Type B pancreatic cell (in vitro differentiated cells): ENCODE results near the gene ABAT. TPM values are rescaled to one million over a fixed set of nuclear protein-coding genes. Genes with fewer than 3 reads are reported as not detected.

Experiments
- DNase-seq: peaks from one replicate; pipeline ENCODE4 v3.0.0; 2021; ENCODE audit warnings: mixed read lengths; ENCODE audit not compliant: unreplicated experiment; ENCODE audit errors: extremely low spot score
- H3K27ac Mint-ChIP-seq: 2 replicates; pipeline ENCODE4 v1.8.0; 2021; ENCODE audit warnings: mild to moderate bottlenecking, mixed read lengths
- H3K27me3 Mint-ChIP-seq: 2 replicates; pipeline ENCODE4 v1.8.0; 2021; ENCODE audit warnings: mixed read lengths
- H3K36me3 Mint-ChIP-seq: 2 replicates; pipeline ENCODE4 v1.8.0; 2021; ENCODE audit warnings: mixed read lengths
- H3K4me1 Mint-ChIP-seq: one replicate; pipeline ENCODE4 v1.8.0; 2021; ENCODE audit warnings: mixed read lengths; ENCODE audit not compliant: unreplicated experiment
- H3K4me3 Mint-ChIP-seq: 2 replicates; pipeline ENCODE4 v1.8.0; 2021; ENCODE audit warnings: mild to moderate bottlenecking, mixed read lengths
- H3K9me3 Mint-ChIP-seq: 2 replicates; pipeline ENCODE4 v1.8.0; 2021; ENCODE audit warnings: mixed read lengths
- long read RNA-seq: library from polyadenylated mRNA; unstranded; transcript quantifications from one replicate; pipeline ENCODE4 v2.0.0, GENCODE V29; 2020
- total RNA-seq: library from RNA; stranded (reverse); gene quantifications from 2 replicates; pipeline ENCODE4 v1.2.1, GENCODE V29; 2021; ENCODE audit warnings: low replicate concordance
- TF ChIP-seq, protein P1 (sequence below): fragments of 200-600 bp; sonication (generic); conservative IDR thresholded peaks from 2 replicates; pipeline ENCODE4 v1.5.0; 2021; ENCODE audit warnings: antibody characterized with exemption, mild to moderate bottlenecking

The ABAT gene
- total RNA-seq, result 21.1 and 32.1 TPM in 2 replicates
- long read RNA-seq, full-length matches to known transcripts, result 17 of 35 reads
- long read RNA-seq, partial matches to known transcripts, result 1 of 35 reads
- long read RNA-seq, other reads (novel, unspliced or antisense), result 17 of 35 reads

GRCh38 chr16:8674413-8675022 lies at the start of gene ABAT:
Gene ABAT, plus strand, starts transcription at chr16:8674617. Its CDS starts 61,123 bp downstream, at chr16:8735740.
- TF ChIP-seq, protein P1, sequence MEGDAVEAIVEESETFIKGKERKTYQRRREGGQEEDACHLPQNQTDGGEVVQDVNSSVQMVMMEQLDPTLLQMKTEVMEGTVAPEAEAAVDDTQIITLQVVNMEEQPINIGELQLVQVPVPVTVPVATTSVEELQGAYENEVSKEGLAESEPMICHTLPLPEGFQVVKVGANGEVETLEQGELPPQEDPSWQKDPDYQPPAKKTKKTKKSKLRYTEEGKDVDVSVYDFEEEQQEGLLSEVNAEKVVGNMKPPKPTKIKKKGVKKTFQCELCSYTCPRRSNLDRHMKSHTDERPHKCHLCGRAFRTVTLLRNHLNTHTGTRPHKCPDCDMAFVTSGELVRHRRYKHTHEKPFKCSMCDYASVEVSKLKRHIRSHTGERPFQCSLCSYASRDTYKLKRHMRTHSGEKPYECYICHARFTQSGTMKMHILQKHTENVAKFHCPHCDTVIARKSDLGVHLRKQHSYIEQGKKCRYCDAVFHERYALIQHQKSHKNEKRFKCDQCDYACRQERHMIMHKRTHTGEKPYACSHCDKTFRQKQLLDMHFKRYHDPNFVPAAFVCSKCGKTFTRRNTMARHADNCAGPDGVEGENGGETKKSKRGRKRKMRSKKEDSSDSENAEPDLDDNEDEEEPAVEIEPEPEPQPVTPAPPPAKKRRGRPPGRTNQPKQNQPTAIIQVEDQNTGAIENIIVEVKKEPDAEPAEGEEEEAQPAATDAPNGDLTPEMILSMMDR, result no peak
- no peaks in the 10 kb centered on the region for H3K27me3 Mint-ChIP-seq
- H3K4me3 Mint-ChIP-seq, result peak within 1 kb of the TSS; percentile 86
- peaks cover 11% of the 10 kb centered on the region for H3K4me1 Mint-ChIP-seq
- H3K27ac Mint-ChIP-seq, result peak within 1 kb of the TSS; percentile 79
- peak; percentile 90 for DNase-seq
- H3K9me3 Mint-ChIP-seq, result peaks cover 5% of the 10 kb centered on the region
- peaks cover 6% of the 10 kb centered on the region for H3K36me3 Mint-ChIP-seq

DNA sequence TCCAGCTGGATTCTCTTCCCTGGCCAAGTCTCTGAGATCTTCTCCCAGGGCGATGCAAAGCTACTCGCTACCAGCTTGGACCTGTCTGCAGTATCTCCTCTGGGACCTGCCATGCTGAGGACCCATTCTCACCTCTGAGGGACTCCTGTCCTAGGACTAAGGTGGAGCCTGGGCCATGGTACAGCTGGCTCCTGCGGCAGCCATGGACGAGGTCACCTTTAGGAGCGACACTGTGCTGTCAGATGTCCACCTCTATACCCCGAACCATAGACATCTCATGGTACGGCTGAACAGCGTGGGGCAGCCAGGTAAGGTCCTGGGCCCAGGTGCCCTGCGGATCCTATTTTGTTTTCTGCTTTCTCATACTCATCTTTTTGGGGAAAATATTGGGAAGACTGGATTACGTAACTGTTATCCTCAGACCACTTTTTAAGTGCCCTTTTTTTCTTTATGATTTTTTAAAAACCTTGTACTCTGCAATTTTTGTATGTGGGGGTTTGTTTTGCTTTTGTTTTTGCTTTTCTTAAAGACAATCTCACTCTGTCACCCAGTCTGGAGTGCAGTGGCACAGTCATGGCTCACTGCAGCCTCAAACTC lies 48.8 kb upstream of the ABAT start:
- H3K27ac Mint-ChIP-seq, result no peak overlapping the region
- DNase-seq, result no peak
- TF ChIP-seq, protein P1, result no peak
- peaks cover 26% of the 10 kb centered on the region for H3K36me3 Mint-ChIP-seq
- peaks cover 9% of the 10 kb centered on the region for H3K4me1 Mint-ChIP-seq
- H3K27me3 Mint-ChIP-seq, result no peaks in the 10 kb centered on the region
- H3K4me3 Mint-ChIP-seq, result no peak overlapping the region
- H3K9me3 Mint-ChIP-seq, result no peaks in the 10 kb centered on the region

DNA sequence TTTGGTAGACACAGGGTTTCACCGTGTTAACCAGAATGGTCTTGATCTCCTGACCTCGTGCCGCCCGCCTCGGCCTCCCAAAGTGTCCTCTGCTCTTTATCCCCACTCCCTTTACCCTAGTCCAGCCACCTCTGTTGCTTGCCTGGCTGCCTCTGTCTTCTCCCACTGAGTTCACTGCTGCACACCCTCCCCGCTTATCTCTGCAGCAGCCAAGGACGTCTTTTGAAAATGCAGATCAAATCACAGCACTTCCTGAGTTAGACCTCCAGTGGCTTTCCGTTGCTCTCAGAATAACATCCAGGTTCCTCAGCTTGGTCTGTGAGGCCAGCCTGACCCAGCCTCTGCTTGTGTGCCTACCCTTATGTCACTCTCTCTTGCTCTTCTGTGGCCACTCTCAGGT lies 47.5 kb upstream of the ABAT start:
- no peak for DNase-seq
- peaks cover 9% of the 10 kb centered on the region for H3K4me1 Mint-ChIP-seq
- no peaks in the 10 kb centered on the region for H3K27me3 Mint-ChIP-seq
- TF ChIP-seq, protein P1, result no peak
- H3K4me3 Mint-ChIP-seq, result no peak overlapping the region
- H3K27ac Mint-ChIP-seq, result no peak overlapping the region
- H3K36me3 Mint-ChIP-seq, result peaks cover 26% of the 10 kb centered on the region
- no peaks in the 10 kb centered on the region for H3K9me3 Mint-ChIP-seq

DNA sequence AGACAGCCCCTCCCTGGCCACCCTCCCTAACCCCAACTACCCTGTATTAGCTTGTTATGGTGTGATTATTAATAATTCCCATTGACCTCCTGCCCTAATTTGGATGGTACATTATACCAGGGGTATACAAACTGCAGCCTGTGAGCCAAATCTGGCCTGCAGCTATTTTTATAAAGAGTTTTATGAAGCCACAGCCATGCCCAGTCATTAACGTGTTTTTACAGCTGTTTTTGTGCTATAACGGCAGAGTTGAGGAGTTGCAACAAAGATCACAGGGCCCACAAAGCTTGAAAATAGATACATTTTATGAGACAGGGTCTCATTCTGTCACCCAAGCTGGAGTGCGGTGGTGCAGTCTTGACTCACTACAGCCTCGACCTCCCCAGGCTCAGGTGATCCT lies 47.0 kb upstream of the ABAT start:
- TF ChIP-seq, protein P1, result no peak
- no peak for DNase-seq
- Mint-ChIP-seq H3K36me3 (peaks cover 26% of the 10 kb centered on the region), H3K4me1 (peaks cover 5% of the 10 kb centered on the region), H3K4me3 (no peak overlapping the region), H3K9me3 (no peaks in the 10 kb centered on the region), H3K27me3 (no peaks in the 10 kb centered on the region), H3K27ac (no peak overlapping the region)

DNA sequence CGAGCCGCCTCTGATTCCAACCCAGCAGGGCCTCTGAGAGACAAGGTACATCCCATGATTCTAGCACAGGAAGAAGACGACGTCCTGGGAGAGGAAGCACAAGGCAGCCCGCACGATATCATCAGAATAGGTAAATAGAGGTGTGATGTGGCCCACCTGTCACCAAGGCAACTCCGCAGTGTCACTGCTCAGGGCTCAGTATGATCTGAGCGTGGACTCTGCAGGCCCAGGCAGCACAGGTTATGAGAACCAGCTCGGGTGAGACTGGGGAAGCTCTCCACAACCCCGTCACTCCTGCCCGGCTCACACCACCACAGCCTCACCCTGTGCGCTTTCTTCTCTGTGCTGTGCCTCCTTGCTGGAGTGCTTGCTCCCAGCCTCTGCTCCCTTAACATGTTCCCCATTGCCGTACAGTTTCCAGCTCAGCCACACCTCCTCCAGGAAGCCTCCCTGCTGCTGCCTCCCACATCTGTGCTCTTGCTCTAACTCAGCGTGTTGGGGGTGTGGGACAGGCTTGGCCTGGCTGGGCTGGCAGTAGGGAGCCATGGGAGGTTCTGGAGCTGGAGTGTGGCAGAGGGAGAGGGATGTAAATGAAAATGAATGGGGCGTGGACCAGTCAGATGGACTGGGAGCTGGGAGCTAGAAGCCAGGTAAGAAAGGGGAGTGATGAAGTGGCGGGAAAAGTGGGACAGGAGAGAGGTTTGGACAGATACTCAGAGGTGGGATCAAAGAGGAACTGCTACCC lies 45.3 kb upstream of the ABAT start:
- peaks cover 26% of the 10 kb centered on the region for H3K36me3 Mint-ChIP-seq
- H3K9me3 Mint-ChIP-seq, result no peaks in the 10 kb centered on the region
- TF ChIP-seq, protein P1, result no peak
- H3K4me3 Mint-ChIP-seq, result no peak overlapping the region
- no peak overlapping the region for H3K27ac Mint-ChIP-seq
- no peak for DNase-seq
- no peaks in the 10 kb centered on the region for H3K4me1 Mint-ChIP-seq
- H3K27me3 Mint-ChIP-seq, result no peaks in the 10 kb centered on the region
